Mesenchymal stem cell (in vitro differentiated cells and primary cell): ENCODE data around the gene MRPL1.

Experiments
- DNase-seq: peaks from one replicate; pipeline ENCODE4 v3.0.0-alpha.2; 2013
- H2AFZ ChIP-seq: one replicate; pipeline ENCODE4 v1.6.1; 2013; ENCODE audit warnings: low read depth, mild to moderate bottlenecking, control low read depth, inconsistent platforms, low read length, moderate library complexity
- H2AK5ac ChIP-seq: 2 replicates; pipeline ENCODE4 v1.6.1; 2013; ENCODE audit warnings: low read length, moderate library complexity, mild to moderate bottlenecking, inconsistent platforms; ENCODE audit not compliant: severe bottlenecking
- H2BK120ac ChIP-seq: one replicate; pipeline ENCODE4 v1.6.1; 2013; ENCODE audit warnings: low read depth, mild to moderate bottlenecking, inconsistent platforms, low read length, moderate library complexity
- H2BK12ac ChIP-seq, 2 experiments: one replicate each; pipeline ENCODE4 v1.6.1; 2013; ENCODE audit warnings: inconsistent platforms in 2 of 2, low read length in 2 of 2, mild to moderate bottlenecking in 2 of 2, moderate library complexity in 2 of 2, control low read depth in 1 of 2
- H2BK15ac ChIP-seq: one replicate; pipeline ENCODE4 v1.6.1; 2013; ENCODE audit warnings: mild to moderate bottlenecking, low read depth, inconsistent platforms; ENCODE audit not compliant: poor library complexity, severe bottlenecking
- H2BK5ac ChIP-seq: 2 replicates; pipeline ENCODE4 v1.6.1; 2013; ENCODE audit warnings: low read depth, mild to moderate bottlenecking, low read length, control low read depth, inconsistent platforms; ENCODE audit not compliant: poor library complexity, severe bottlenecking
- H3K14ac ChIP-seq, 2 experiments: one replicate each; pipeline ENCODE4 v1.6.1; 2013; ENCODE audit warnings: inconsistent platforms in 2 of 2, low read length in 2 of 2, control low read depth in 1 of 2, mild to moderate bottlenecking in 1 of 2, moderate library complexity in 1 of 2
- H3K18ac ChIP-seq, 2 experiments: one replicate each; pipeline ENCODE4 v1.6.1; 2013; ENCODE audit warnings: inconsistent platforms in 2 of 2, low read length in 2 of 2, control low read depth in 1 of 2, low read depth in 1 of 2, mild to moderate bottlenecking in 1 of 2
- H3K23ac ChIP-seq, 2 experiments: one replicate each; pipeline ENCODE4 v1.6.1; 2013; ENCODE audit warnings: inconsistent platforms in 2 of 2, low read length in 2 of 2, mild to moderate bottlenecking in 2 of 2, moderate library complexity in 2 of 2, control low read depth in 1 of 2
- H3K27ac ChIP-seq: 2 replicates; pipeline ENCODE4 v1.5.1; 2013; ENCODE audit warnings: mild to moderate bottlenecking, moderate library complexity, low read length, control low read depth, inconsistent platforms; ENCODE audit not compliant: poor library complexity, severe bottlenecking
- H3K27me3 ChIP-seq, 2 experiments: 2 replicates each; pipeline versions ENCODE4 v1.6.1 to v1.7.0; 2013; ENCODE audit warnings: low read length in 2 of 2, mild to moderate bottlenecking in 2 of 2, moderate library complexity in 2 of 2, control low read depth in 1 of 2, inconsistent platforms in 1 of 2; ENCODE audit not compliant: control insufficient read depth in 1 of 2, insufficient read depth in 1 of 2
- H3K36me3 ChIP-seq, 2 experiments: 2 replicates each; pipeline versions ENCODE4 v1.6.1 to v1.7.0; 2013; ENCODE audit warnings: low read length in 2 of 2, control low read depth in 1 of 2, inconsistent platforms in 1 of 2, low read depth in 1 of 2, mild to moderate bottlenecking in 1 of 2; ENCODE audit not compliant: insufficient read depth in 2 of 2, control insufficient read depth in 1 of 2
- H3K4ac ChIP-seq, 2 experiments: one replicate each; pipeline ENCODE4 v1.6.1; 2013; ENCODE audit warnings: inconsistent platforms in 2 of 2, low read length in 2 of 2, mild to moderate bottlenecking in 2 of 2, moderate library complexity in 2 of 2, control low read depth in 1 of 2, low read depth in 1 of 2
- H3K4me1 ChIP-seq: 2 replicates; pipeline ENCODE4 v1.6.1; 2013; ENCODE audit warnings: low read depth, low read length, control low read depth; ENCODE audit not compliant: control insufficient read depth, insufficient read depth
- H3K4me2 ChIP-seq: 2 replicates; pipeline ENCODE4 v1.6.1; 2013; ENCODE audit warnings: low read length, mild to moderate bottlenecking, inconsistent platforms; ENCODE audit not compliant: poor library complexity, severe bottlenecking
- H3K4me3 ChIP-seq, 2 experiments: 2 replicates each; pipeline versions ENCODE4 v1.5.1 to v1.7.0; 2013; ENCODE audit warnings: low read length in 2 of 2, mild to moderate bottlenecking in 2 of 2, control low read depth in 1 of 2, low read depth in 1 of 2; ENCODE audit not compliant: insufficient read depth in 1 of 2
- H3K79me1 ChIP-seq: replicated peaks from 2 replicates; pipeline ENCODE4 v1.6.1; 2013; ENCODE audit warnings: mild to moderate bottlenecking, control low read depth, low read length, inconsistent platforms; ENCODE audit not compliant: poor library complexity, severe bottlenecking
- H3K9ac ChIP-seq: 2 replicates; pipeline ENCODE4 v1.7.0; 2013; ENCODE audit warnings: mild to moderate bottlenecking, low read length, moderate library complexity
- H3K9me3 ChIP-seq: 2 replicates; pipeline ENCODE4 v1.7.0; 2013; ENCODE audit warnings: mild to moderate bottlenecking, low read length; ENCODE audit not compliant: control insufficient read depth
- H4K8ac ChIP-seq: one replicate; pipeline ENCODE4 v1.6.1; 2013; ENCODE audit warnings: inconsistent platforms, mild to moderate bottlenecking, low read length, moderate library complexity
- H4K91ac ChIP-seq: one replicate; pipeline ENCODE4 v1.6.1; 2013; ENCODE audit warnings: mild to moderate bottlenecking, low read length, inconsistent platforms
- WGBS: methylation state at CpG from one replicate; pipeline ENCODE4 v1.1.7; 2013; ENCODE audit warnings: mixed read lengths; 5-methylcytosine and 5-hydroxymethylcytosine counted together

The MRPL1 gene

DNA sequence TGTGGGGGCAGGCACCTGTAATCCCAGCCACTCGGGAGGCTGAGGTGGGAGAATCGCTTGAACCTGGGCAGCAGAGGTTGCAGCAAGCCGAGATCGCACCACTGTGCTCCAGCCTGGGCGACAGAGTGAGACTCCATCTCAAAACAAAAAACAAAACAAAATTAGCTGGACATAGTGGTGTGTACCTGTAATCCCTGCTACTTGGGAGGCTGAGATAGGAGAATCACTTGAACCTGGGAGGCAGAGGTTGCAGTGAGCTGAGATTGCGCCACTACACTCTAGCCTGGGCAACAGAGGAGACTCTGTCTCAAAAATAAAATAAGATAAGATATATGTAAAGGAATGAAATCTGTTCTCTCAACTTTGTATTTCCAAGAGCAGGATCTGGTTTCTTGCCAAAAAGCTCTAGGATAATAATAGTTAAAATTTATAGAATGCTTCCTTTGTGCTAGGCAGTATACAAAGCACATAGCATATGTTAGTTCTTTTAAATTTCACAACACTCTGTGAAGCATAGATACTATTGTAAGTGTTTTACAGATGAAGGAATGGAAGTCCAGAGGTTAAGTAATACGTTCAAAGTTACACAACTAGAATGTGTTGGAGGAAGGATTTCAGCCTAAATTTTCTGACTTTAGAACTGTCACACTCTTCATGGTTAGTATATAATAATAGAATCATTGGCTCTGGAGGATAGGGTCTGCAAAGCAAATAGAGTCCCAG, 10.3 kb downstream of the MRPL1 start:
- no peak overlapping the region for H3K4me2 ChIP-seq
- H2BK120ac ChIP-seq: no peak overlapping the region
- H3K14ac ChIP-seq: no peak overlapping the region
- no peak overlapping the region for H3K23ac ChIP-seq
- H4K8ac ChIP-seq: no peak overlapping the region
- H3K9me3 ChIP-seq: no peaks in the 10 kb centered on the region
- H2BK12ac ChIP-seq: no peak overlapping the region
- H3K27ac ChIP-seq: no peak overlapping the region
- 93% methylated on average over 3 of the region's 7 CpGs for WGBS
- H2BK5ac ChIP-seq: no peak overlapping the region
- peaks cover 3% of the 10 kb centered on the region for H3K4me1 ChIP-seq
- H2AK5ac ChIP-seq: no peak overlapping the region
- H3K4me3 ChIP-seq: no peak overlapping the region
- H2BK15ac ChIP-seq: no peak overlapping the region
- H3K9ac ChIP-seq: no peak overlapping the region
- H3K18ac ChIP-seq: no peak overlapping the region
- H2AFZ ChIP-seq: no peak overlapping the region
- peaks cover 10 to 38% of the 10 kb centered on the region in 2 experiments for H3K36me3 ChIP-seq
- H3K79me1 ChIP-seq: peaks cover 14% of the 10 kb centered on the region
- no peak for DNase-seq
- H4K91ac ChIP-seq: no peak overlapping the region
- H3K4ac ChIP-seq: no peak overlapping the region
- H3K27me3 ChIP-seq: no peaks in the 10 kb centered on the region

DNA sequence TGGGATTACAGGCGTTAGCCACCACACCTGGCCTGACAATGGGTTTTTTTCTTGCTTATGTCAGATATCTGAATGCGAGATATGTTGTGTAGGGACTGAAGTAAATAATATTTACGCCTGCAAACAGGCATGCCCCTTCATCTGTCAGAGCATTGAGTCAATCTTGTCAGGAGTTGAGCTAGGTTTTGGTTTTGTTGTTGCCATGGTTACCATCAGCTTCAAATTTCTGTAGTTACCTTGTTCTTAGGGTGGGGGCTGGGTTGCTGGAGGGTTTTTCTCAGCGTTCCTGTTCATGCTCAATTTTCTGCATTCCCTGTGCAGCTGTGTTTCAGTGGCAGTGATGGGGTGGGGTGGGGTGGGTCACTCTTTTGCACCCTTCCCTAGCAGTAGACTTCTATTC, 14.5 kb downstream of the MRPL1 start:
- no peak overlapping the region for H3K23ac ChIP-seq
- H3K79me1 ChIP-seq: peaks cover 25% of the 10 kb centered on the region
- no peak overlapping the region for H3K4me2 ChIP-seq
- H2BK5ac ChIP-seq: no peak overlapping the region
- H3K18ac ChIP-seq: no peak overlapping the region
- WGBS: 94% methylated on average over 4 of the region's 4 CpGs
- H2AFZ ChIP-seq: no peak overlapping the region
- no peaks in the 10 kb centered on the region for H3K9me3 ChIP-seq
- H3K36me3 ChIP-seq: peaks cover 12 to 52% of the 10 kb centered on the region in 2 experiments
- H3K4me1 ChIP-seq: peaks cover 4% of the 10 kb centered on the region
- DNase-seq: no peak
- H3K9ac ChIP-seq: no peak overlapping the region
- no peak overlapping the region for H2AK5ac ChIP-seq
- H3K27ac ChIP-seq: no peak overlapping the region
- H4K8ac ChIP-seq: no peak overlapping the region
- H3K27me3 ChIP-seq: no peaks in the 10 kb centered on the region
- no peak overlapping the region for H3K14ac ChIP-seq
- H4K91ac ChIP-seq: no peak overlapping the region
- H3K4me3 ChIP-seq: no peak overlapping the region
- H2BK15ac ChIP-seq: no peak overlapping the region
- H2BK120ac ChIP-seq: no peak overlapping the region
- no peak overlapping the region for H2BK12ac ChIP-seq
- H3K4ac ChIP-seq: no peak overlapping the region

DNA sequence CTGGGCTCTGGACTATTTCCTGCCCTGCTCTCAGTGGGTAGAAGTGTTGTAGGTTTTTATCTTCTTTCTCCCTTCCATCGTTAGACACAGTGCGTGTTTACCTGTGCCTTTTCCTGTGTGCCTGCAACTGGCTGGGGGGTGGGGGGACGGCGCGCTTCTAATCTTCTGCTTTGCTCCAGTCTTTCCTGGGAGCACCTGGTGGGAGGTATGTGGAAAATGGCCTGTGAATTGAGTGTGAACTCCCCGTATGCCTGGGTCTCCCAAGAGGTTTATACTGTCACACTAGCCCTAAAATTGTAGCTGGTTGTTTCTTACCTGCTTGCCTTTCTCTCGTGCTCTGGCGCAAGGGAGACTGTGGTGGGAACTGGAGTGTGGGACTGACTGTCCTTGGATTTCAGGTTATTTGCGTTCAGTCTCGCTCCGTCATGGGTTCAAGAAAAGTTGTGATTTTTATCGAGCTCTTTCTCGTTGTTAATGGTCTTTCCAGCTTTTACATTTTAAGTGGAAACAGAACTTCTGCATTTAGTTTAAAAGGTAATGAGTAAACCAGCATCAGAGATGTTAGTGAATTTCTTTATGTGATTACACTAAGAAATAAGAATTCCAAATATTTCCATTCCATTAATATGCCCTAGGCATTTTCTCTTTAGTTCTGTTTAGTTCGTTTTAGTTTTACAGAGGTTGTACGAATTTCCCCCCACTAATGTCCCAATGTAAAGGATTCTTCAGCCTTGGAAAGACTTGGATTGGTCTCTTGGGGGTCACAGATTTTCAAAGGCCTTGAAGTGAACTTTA, 15.3 kb downstream of the MRPL1 start:
- no peak overlapping the region for H4K91ac ChIP-seq
- no peaks in the 10 kb centered on the region for H3K27me3 ChIP-seq
- peak overlapping the region; percentile 73 for H2BK5ac ChIP-seq
- H3K4me3 ChIP-seq: no peak overlapping the region
- no peak overlapping the region for H3K4ac ChIP-seq
- H2BK120ac ChIP-seq: no peak overlapping the region
- peak overlapping the region; percentile 13 for H2AK5ac ChIP-seq
- no peak for DNase-seq
- H3K4me2 ChIP-seq: peak overlapping the region; percentile 38
- WGBS: 83% methylated on average over 13 of the region's 15 CpGs
- H2AFZ ChIP-seq: no peak overlapping the region
- H3K9me3 ChIP-seq: no peaks in the 10 kb centered on the region
- H4K8ac ChIP-seq: peak overlapping the region; percentile 69
- H3K9ac ChIP-seq: no peak overlapping the region
- H2BK15ac ChIP-seq: no peak overlapping the region
- H2BK12ac ChIP-seq: no peak overlapping the region
- no peak overlapping the region for H3K14ac ChIP-seq
- H3K36me3 ChIP-seq: peaks cover 6 to 44% of the 10 kb centered on the region in 2 experiments
- peaks cover 25% of the 10 kb centered on the region for H3K79me1 ChIP-seq
- peaks cover 4% of the 10 kb centered on the region for H3K4me1 ChIP-seq
- no peak overlapping the region for H3K23ac ChIP-seq
- no peak overlapping the region for H3K18ac ChIP-seq
- peak overlapping the region; percentile 48 for H3K27ac ChIP-seq

DNA sequence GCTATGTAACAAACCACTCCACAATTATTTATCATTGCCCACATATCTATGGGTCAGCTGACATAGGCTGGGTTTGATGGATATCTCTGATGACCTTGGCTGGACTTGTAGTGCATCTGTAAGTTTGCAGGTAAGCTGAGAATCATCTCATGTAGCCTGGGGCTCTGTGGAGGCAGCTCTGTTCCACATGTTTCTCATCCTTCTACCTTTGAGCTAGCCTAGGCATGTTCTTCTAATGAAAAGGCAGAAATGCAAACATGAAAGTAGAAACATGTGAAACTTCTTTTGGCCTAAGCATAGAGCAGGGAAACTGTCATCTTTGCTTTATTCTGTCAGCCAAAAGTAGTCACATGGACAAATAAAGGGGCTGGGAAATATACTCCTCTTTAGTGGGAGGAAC, 18.2 kb downstream of the MRPL1 start:
- no peak overlapping the region for H2AFZ ChIP-seq
- no peak overlapping the region for H2AK5ac ChIP-seq
- no peaks in the 10 kb centered on the region for H3K9me3 ChIP-seq
- no peak for DNase-seq
- H3K27ac ChIP-seq: no peak overlapping the region
- H2BK12ac ChIP-seq: no peak overlapping the region
- no peak overlapping the region for H3K4me3 ChIP-seq
- H3K4me2 ChIP-seq: no peak overlapping the region
- no peak overlapping the region for H2BK15ac ChIP-seq
- peaks cover 27% of the 10 kb centered on the region for H3K79me1 ChIP-seq
- H4K8ac ChIP-seq: no peak overlapping the region
- H2BK5ac ChIP-seq: no peak overlapping the region
- H3K14ac ChIP-seq: no peak overlapping the region
- no peak overlapping the region for H3K18ac ChIP-seq
- no peak overlapping the region for H3K23ac ChIP-seq
- H3K36me3 ChIP-seq: peaks cover 6 to 47% of the 10 kb centered on the region in 2 experiments
- peaks cover 4% of the 10 kb centered on the region for H3K4me1 ChIP-seq
- H3K9ac ChIP-seq: no peak overlapping the region
- H2BK120ac ChIP-seq: no peak overlapping the region
- no peak overlapping the region for H4K91ac ChIP-seq
- no peak overlapping the region for H3K4ac ChIP-seq
- no peaks in the 10 kb centered on the region for H3K27me3 ChIP-seq
